AG10803 (cell line): Measurements from ENCODE around the gene TCF7L1.
A peak's percentile ranks its signal among the peaks of the same experiment; 100 is the strongest.

ENCODE experiments used
- DNase-seq: peaks from one replicate; pipeline ENCODE4 v3.0.0; 2010; ENCODE audit warnings: low read depth
- H3K4me3 ChIP-seq: 2 replicates; pipeline ENCODE4 v1.5.1; 2011; ENCODE audit warnings: mild to moderate bottlenecking, low read length, control low read depth
- CTCF ChIP-seq: conservative IDR thresholded peaks from 2 replicates; pipeline ENCODE4 v1.5.1; 2011; ENCODE audit warnings: mild to moderate bottlenecking, low read length, control low read depth, inconsistent platforms

The TCF7L1 gene

GRCh38 chr2:85162746-85163301 is 29.6 kb downstream of the TCF7L1 start:
- no peak for TF ChIP-seq CTCF
- no peak overlapping the region for H3K4me3 ChIP-seq
- DNase-seq: peak; percentile 46

GRCh38 chr2:85163675-85164074 is 30.5 kb downstream of the TCF7L1 start:
- no peak for DNase-seq
- H3K4me3 ChIP-seq: no peak overlapping the region
- no peak for TF ChIP-seq CTCF

- H3K4me3 ChIP-seq: no peak overlapping the region
- no peak for DNase-seq
- no peak for TF ChIP-seq CTCF
These were observed 31.0 kb downstream of the TCF7L1 start for GRCh38 chr2:85164145-85164569.

- DNase-seq: no peak
- no peak overlapping the region for H3K4me3 ChIP-seq
- no peak for TF ChIP-seq CTCF
These were observed 32.0 kb downstream of the TCF7L1 start for GRCh38 chr2:85165088-85165690.

GRCh38 chr2:85166021-85166420 is 32.8 kb downstream of the TCF7L1 start:
- no peak for DNase-seq
- no peak overlapping the region for H3K4me3 ChIP-seq
- TF ChIP-seq CTCF: no peak

- no peak overlapping the region for H3K4me3 ChIP-seq
- DNase-seq: no peak
- no peak for TF ChIP-seq CTCF
These were observed 34.3 kb downstream of the TCF7L1 start for GRCh38 chr2:85167479-85167878.

- DNase-seq: no peak
- no peak for TF ChIP-seq CTCF
- H3K4me3 ChIP-seq: no peak overlapping the region
These were observed 35.8 kb downstream of the TCF7L1 start for GRCh38 chr2:85168942-85169341.
